Forelimb muscle (tissue), 1 donor: Measurements from ENCODE around the gene TUBB6. TPM values are rescaled to one million over a fixed set of nuclear protein-coding genes. Genes with fewer than 3 reads are reported as not detected.

Source experiments
- DNase-seq: peaks from one replicate; pipeline ENCODE4 v3.0.0-alpha.2; 2013; ENCODE audit warnings: low read depth
- polyA plus RNA-seq: library from polyadenylated mRNA; unstranded; fragments of 120-200 nt; gene quantifications from one replicate; pipeline ENCODE4 v1.2.1, GENCODE V29; 2013; ENCODE audit not compliant: insufficient read length

TUBB6 gene
- polyA plus RNA-seq, 1 donor, result 224 TPM

DNA sequence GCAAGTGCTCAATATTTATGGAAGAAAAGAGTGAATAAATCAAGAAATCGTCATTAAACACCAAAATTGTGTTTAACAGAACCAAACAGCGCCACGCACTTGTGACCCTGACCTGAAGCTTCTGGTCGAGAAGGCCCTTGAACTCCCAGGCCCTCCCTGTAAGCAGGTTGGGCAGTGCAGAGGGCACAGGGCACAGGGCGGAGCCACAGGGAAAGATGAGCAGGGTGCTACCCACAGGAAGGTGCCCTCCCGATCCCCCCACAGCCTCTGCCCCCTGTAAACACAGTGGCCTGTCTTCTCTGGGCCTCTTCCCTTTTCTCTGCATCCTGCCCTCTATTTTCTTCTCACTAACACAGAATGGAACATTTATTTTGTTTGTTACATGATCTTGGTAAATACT lies 16.9 kb upstream of the TUBB6 start:
- DNase-seq, result no peak

DNA sequence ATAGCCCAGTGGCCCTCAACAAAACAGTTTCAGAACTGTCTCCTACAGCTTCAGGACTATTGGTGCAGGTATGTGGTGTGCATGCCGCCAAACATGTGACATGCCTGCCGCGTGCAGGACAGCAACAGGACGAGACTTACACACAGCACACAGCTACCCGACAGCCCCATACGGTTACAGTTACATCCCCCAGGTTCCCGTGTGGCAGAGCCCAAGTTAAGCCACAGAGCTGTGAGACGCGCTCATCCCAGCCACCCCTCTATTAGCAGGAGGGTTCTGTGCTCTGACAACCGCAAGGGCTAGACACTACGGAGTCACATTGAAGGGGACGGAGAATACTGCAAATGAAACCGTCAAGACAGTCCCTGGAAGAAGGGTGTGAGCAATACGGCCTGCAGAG lies 16.4 kb upstream of the TUBB6 start:
- DNase-seq, result no peak

DNA sequence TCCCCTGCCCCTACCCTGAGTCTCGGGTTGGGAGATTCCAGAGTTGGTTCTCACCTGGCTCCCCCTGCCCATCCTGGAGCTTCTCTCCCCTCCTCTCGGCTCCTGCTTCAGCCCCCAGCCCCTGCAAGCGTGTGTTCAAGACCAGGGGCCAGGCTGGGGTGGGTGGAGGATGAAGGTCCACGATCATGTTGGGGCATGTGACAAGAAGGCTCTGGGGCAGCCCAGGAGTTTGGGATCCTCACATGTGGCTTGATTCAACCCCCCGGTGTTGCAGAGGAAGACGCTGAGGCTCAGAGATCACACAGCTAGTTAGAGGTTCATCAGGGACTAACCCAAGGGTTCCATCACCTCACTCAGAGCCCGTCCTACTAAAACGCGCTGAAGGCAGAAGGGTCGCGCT lies 14.2 kb upstream of the TUBB6 start:
- DNase-seq, result no peak

DNA sequence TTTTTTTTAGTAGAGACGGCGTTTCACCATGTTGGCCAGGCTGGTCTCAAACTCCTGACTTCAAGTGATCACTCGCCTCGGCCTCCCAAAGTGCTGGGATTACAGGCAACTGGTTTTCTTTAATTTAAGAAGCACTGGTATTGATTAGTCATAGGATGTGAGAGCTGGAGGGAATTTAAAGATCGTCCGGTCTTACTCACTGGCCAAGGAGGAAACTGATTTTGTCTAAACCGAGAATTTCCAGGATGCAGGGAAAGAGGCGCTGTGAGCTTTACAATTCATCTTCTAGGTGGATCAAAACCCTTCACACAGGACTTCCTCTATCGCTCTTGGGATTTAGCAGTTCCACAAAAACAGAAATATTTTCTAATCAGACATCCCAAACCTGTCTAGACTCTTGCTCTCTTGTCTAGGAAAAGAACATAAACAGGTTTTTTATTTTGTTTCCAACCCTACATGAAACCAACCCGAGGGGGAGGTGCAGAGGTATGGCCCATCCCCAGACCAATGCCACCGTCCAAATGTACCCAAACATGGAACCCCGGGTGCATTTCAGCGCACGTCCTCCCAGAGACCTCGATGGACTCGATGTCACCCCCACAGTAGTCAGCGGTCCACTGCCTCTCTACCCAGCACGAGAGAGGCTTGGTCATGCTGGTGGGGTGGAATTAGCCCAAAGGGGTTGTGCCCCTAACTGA lies 12.5 kb upstream of the TUBB6 start:
- DNase-seq, result no peak

DNA sequence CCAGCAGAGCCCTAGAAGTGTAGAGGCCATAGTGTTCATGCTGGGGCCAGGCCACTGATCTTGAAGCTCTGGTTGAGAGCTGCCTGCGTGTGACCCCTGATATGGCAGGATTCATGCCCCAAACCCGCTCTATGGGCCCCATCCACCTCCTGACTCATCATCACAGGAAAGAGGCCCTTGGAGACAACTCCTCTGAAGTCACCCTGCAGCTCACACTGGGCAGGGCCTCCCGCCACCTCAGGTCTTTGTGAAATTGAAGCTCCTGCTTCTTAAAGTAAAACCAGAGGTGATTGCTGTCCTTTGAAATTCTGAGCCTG lies 12.0 kb upstream of the TUBB6 start:
- no peak for DNase-seq

DNA sequence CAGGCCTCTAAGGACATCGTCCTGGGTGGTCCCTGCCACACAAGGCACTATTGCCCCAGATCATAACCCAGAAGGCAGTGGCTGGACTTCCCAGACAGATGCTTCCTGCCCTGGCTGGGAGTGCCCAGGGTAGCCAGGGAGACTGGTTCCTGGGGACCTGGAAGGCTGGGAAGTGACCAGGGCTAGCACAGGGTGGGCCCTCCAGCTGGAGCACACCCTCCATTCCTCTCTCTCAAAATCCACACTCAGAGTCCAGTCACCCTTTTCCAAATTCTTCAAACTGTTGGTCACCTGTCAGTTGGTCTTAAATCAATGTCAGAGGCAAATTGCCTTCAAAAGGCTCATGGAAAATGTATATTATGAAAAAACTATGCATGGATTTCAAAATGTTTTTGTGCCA lies 11.6 kb upstream of the TUBB6 start:
- DNase-seq, result no peak

DNA sequence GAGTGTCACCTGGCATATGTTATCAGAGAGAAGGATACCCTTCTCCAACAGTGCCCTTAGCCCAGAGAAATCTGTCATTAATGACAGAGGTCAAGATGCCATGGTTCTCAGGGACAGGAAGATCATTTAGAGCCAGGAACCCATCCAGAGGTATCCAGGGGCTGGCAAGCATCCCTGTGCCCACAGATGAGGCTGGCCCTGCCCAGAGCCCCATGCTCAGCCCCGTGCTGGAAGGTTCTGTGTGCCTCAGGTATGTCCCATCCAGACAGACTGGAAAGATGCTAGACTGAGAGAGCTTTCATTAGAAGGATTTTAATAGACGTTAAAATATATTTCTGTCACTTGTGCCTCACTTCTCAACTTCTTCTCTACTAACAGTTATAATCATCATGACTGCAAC lies 8.2 kb upstream of the TUBB6 start:
- DNase-seq, result no peak

DNA sequence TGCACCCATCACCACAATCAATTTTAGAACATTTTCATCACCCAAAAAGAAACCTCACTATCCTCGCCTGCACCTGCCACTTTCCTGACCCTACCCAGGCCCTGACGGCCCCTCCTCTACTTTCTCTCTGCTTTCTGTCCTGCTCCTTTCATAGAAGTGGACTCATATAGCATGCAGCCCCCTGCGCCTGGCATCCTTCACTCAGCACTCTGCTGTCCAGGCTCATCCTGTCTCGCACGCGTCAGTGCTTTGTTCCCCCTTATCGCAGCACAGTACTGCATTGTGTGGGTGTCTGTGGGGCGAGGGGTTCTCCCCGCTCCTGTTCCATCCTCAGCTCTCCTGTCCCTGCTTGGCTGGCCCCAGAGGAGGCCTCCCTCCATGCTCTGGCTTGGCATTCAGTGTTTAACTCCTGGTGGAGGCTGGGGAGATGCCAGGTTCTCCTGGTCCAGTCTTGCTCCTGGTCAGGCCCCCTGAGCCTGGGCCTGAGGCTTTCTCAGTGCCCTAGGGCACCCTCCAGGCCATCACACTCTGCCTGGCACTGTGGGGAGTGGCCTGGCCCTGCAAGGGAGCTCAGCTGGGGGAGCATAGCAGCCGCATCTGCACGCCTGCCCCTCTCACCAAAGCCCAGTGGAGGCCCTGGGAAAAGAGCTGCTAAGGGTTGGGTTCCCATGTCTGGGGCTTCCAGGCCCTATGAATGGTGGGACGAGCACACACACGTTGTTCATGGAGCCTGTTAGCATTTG lies 6.6 kb upstream of the TUBB6 start:
- DNase-seq, result no peak

DNA sequence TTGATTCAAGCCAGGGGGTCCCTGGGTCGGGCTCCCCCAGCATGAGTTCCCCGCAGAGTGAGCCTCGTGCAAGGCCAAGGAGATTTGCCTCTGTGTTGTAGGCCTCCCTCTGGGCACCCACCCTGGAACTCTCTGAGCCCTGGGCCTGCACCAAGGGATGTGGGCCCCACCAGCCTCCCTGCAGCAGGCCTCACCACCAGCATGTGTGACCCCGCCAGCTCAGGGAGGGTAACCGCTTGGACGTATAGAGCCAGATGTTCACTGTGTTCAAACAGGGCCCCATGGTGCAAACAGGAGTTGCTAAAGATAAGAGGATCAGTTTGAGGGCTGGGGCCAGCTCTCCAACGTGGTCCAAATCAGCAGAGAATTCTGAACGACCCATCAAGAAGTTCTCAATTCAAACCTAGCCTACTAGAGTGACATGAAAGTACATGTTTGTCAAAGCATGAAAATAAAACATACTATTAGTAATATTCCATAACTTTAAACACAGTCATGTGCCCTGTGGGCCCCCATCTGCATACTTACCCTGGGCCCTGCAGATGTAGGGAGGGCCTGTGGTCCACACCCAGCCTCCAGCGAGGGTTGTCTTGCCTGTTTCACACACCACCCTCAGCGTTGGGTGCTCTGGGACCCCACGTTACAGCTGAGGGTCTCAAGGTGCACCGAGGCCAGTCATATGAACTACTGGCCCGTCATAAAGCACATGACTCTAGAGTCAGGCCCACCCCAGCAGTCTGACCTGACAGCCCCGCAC lies 5.5 kb upstream of the TUBB6 start:
- no peak for DNase-seq

DNA sequence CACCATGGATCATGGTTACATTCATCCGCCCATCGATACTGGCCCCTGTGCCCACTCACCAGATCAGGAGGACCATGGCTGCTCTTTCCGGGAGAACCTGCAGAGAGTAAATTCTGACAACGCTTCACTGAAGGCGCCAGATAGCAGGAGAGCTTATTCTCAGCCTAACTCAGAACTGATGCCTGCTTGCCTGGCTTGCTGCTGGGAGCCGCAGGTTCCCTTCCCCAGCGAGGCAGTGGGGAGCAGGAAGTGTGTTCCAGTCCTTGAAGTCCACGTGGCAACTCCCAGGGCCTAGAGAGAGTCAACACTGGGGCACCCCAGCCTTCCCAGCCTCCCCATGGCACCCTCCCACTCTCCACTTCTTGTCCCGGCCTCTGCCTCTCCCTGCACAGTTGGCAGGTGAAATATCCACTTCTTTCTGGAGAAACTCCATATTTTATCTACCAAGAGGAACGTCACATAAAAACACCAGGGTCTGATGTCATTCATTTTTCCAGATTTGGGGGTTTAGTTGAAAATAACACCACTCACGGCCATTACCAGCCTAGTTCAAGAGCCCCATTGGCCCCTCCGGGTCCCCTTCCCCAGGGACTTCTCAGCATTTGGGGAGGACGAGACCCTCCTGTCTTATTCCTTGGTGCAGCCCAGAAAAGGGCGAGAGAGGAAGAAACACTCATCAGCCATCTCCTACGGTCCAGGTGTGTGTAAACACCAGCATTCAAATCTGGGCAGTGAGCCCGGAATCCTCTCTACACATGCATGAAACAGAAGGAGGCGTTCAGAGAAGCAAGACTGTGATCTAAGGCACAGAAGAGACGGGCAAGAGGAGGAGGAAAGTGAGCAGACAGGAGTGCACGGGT lies 3.5 kb upstream of the TUBB6 start:
- DNase-seq, result no peak

DNA sequence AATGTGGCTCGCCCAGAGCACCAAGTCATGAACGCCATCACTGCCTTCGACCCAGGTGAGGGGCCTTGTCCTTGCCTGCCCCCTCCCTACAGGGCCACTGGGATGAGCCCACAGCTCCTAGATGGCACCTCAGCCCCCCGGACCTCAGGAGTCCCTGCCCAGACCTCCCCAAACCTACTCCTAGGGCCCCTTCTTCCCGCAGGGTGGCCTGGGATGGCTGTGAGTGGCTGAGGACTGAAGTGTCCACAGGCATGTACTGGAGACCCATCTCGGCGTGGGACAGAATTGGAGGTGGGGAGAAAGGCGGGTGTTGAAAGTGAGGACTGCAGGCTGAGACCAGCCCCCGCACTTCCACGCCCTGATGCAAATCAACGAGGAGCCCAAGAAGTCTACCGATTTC lies 2.8 kb upstream of the TUBB6 start:
- DNase-seq, result no peak

DNA sequence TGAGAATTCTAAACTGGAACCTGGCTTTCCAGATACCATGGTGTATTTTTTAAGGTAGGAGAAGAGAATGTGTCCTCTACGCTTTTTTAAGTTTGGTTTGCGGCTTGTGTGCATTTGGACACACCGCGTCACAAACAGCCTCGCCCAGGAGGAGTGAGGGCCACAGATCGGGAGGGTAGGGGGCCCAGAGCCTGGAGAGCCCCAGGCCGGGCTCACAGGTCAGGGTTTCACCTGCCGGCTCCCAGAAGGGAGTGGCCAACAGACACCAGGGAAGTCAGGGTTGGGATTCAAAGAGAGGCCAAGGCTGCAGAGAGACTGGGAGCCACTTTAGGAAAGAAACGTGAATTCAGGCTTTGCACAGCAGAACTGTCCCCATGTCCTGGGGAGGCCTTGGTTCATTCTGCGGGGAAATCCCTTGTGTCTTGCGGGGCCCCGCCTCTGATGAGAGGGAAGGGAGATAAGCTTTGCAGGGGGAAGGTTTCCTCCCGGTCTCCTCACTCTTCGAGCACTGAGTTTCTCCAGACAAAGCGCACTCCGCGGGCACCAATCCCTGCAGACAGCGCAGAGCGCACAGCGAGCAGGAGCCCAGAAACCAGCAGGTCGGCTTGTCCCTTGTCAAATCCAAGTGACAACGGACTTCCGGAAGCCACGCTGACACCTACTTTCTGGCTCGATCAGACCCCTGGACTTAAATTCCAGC lies 2.0 kb upstream of the TUBB6 start:
- no peak for DNase-seq

DNA sequence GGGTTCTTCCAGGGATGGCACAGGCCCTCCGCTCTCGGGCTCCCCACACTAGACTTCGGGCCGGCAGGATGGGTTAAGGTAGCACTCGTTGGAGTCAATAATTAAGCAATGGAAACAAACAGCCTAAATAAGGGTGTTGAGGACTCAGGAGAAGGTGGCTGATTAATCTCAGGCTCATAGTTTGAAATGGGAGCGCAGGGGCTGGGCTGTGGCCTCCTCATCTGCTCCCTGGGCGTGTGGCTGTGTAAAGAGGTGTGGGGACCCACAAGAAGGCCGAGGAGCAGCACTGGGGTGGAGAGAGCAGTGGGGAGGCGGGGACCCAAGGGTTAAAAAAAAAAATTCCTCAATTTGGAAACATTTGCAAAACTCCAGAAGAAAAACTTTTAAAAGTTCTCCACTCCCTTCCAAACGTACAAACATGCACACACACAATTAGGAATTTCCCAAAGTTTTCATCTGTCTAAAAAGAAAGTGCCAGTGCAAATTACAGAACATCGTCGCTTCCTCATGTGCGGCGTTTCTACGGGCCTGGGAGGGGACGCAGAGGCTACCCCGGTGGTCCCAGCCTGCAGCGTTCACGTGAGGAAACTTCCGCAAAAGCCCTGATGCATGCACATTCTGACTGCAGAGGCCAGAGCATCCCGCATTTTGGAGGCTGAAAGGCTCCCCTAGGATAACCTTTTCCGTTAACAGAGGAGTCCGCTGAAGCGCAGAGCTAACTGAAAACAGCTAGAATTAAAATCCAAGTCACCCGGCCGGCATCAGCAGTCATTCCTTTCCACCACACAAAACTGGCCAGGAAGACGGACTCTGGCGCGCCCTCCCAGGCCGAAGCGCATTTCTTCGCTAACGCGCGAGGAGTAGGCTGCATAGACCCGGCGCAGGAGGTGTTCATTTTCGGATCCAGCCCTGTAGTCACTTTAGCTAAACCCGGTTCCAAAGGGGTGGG lies 1.0 kb upstream of the TUBB6 start:
- no peak for DNase-seq

DNA sequence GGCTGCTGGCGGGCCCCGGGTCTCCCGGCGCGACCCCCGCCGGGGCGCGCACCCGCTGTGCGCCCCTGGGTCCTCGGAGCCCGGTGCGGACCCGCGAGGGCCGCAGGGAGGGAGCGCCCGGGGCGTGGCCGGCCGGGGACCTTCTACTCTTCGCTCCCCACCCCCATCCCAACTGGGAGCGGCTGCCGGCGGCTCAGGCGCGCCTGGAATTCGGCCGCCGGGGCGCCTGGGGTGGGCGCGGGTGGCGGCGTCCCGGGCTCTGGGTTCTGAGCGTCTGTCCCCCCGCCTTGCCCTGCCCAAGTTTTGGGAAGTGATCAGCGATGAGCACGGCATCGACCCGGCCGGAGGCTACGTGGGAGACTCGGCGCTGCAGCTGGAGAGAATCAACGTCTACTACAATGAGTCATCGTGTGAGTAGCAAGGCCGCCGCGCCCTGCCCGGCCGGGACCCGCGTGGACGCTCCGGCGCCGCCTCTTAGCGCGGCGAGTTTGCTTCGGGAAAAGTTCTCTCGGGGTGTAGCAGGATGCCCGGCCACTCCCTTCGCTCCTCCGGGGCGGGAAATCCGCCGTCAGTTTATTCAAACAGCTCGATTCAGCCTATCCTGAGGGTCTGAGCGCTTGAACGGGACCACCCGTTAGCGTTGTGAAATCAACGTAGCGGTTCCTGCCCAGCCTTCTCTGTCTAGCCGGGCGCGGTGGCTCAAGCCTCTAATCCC lies 502 bp downstream of the TUBB6 start:
- DNase-seq, result no peak

DNA sequence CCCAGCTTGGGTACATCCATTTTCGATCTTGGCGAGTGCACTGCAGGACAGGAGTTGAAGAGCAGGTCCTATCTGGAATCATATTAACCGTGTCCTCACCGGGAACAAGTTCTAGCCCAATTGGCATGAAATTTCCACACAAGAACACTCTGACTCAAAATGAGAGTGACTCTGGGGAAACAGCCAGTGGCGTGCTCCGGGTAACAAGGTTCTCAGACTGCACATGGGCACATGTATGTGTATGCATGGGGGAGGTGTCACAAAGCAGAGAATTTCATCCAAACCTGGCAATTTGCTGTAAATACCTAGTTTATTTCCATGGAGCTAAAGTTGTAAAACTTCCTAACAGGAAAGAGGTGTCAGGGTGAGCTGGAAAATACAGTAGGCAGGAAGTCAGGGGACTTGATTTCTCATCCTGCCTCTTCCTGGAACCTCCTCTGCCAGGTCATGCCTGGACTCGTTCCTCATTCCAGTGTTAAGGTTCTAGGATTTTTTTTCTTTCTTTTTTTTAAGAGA lies 1.7 kb downstream of the TUBB6 start:
- no peak for DNase-seq

DNA sequence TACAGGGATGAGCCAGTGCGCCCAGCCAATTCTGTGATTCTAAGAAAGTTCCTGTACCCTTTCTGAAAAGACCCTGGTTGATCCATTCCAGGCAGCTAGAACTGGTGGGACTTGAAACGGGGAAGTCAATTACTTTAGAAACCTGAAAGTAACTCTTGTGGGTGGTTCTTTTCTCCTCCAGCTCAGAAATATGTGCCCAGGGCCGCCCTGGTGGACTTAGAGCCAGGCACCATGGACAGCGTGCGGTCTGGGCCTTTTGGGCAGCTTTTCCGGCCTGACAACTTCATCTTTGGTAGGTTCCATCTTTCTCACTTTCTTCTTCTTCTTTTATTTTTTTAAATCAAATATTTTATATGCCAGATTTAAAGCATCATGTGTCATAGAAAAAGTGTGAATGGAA lies 2.7 kb downstream of the TUBB6 start:
- DNase-seq, result no peak

DNA sequence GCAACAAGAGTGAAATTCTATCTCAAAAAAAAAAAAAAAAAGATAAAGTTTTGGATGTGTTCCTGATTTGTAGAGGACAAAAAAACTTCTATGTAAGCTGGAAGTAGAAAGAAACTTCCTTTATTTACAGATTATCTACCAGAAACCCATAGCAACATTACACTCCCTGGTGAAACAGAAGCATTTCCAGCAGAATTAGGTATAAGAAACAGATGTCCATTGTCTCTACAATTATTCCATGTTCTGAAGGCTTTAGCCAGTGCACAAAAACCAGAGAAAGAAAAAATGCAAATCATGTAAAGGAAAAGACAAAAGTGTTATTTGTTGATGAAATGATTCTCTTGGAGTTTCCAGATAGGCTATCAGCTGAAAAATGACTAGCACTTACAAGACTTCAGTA lies 4.9 kb downstream of the TUBB6 start:
- DNase-seq, result no peak

DNA sequence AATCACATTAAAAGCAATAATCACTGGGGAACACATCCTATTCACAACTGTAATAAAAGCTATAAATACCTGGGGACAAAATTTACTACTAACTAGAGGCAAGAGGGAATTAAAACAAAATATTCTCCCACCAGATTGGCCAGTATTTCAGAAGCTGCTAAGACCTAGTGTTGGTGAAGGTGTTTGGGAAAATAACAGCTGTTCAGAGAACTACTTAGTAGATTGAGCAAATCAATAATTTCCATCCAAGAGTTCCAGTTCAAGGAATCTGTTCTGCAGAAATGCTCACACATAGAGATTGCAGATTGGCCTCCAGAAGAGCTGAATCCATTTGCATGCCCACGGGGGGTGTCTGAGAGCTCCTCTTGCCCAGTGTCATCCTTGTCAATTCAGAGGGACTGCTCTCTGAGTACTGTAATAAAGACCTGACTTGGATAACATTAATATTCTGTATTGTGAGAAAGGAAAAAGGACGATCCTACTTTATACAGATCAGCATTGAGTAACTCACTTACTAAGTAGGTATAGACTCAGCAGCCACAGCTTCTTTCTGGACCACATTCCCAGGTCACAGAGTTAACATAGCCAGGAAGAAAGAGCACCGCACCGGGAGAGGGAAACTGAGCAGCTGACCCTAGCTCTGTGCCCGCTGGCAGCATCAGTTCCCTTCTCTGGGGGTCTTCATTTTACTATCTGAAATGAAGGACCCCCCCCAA lies 5.6 kb downstream of the TUBB6 start:
- no peak for DNase-seq
